Stimulated activated CD8-positive, alpha-beta memory T cell treated with anti-CD3 and anti-CD28 coated beads, Interleukin-7, amount 100 ng/mL, for 24 hours (primary cell): ENCODE measurements around the gene OR2AT4.
"Not testable (repeated sequence)": the region's sequence is repeated elsewhere in the genome, so short reads cannot be mapped to it uniquely, and the experiment has no call there.

Source experiments
- DNase-seq: peaks from one replicate; pipeline ENCODE4 v3.0.0-alpha.2; 2020; ENCODE audit warnings: low read depth

The OR2AT4 gene

GRCh38 chr11:75096456-75097172, at the start of gene OR2AT4:
TSS of gene OR2AT4 (minus strand) at chr11:75096876.
- DNase-seq, result no peak

DNA sequence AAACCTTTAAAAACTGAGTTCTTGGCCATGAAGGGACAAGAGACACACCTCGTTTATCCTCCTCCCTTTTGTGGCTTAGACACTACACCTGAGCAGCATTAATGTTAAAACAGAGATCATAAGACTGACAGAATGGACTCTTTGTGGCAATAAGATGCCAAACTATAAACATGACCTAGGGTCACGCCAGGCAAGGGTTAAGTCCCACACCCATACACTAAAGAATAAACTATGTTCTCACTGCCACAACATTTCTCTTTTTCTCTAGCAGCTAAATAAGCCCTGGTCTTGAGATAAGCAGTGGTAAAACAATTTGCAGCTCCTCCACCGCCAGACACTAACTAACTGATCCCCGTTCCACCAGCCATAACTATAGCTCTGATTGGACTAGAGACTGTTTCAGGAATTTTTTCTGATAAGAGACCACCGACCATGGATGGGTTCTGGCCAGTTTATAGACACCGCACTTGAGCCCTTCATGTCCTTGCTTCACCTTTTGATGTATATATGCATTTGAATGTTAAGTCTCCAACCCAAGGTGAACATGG, 49.4 kb upstream of the OR2AT4 start:
- no peak for DNase-seq

DNA sequence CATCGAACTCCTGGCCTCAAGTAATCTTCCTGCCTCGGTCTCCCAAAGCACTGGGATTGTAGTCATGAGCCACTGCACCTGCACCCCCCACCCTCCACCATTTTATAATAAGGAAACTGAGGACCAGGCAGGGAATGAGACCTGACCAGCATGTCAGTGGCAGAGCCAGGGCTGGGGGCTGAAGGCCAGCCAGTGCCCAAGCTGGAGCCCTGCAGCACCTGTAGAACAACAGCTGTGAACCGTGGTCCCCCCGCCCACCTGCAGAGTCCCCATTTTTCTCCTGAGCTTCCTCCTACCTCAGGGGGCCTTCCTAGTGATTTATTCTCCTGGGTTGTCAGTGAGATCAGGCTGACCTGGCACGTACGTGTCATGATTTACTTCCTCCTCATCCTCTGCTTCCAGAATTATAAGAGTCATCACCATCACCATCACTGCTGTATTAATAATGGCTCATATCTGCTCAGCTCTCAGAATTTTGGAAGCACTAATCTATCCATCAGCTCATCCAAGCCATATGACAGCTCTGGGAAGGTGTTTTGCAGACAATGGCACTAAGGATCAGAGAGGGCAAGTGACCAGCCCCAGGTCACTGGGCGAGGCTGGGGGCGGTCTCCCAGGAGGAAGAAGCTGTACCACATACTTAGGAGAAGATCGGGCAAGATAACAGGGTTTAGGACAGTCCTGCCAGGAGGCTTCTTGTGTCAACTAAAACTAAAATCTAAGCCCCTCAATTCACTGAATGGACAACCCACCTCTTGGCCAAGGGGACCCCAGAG, 48.7 kb upstream of the OR2AT4 start:
- no peak for DNase-seq

DNA sequence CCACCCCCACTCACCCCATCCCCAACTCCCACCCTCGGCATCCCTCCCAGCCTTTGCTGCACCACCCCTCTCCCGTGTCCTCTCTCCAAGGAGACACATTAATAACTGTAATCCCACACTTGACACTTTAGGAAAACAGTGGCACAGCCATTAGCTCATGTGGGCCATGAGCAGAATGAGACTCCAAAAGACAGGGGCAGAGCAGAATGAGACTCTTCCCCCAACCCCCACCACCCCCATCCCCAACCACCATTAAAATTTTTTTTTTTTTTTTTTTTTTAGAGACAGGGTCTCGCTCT, 48.0 kb upstream of the OR2AT4 start:
- DNase-seq, result no peak

GRCh38 chr11:75143420-75143731, 46.7 kb upstream of the OR2AT4 start:
- DNase-seq, result no peak

DNA sequence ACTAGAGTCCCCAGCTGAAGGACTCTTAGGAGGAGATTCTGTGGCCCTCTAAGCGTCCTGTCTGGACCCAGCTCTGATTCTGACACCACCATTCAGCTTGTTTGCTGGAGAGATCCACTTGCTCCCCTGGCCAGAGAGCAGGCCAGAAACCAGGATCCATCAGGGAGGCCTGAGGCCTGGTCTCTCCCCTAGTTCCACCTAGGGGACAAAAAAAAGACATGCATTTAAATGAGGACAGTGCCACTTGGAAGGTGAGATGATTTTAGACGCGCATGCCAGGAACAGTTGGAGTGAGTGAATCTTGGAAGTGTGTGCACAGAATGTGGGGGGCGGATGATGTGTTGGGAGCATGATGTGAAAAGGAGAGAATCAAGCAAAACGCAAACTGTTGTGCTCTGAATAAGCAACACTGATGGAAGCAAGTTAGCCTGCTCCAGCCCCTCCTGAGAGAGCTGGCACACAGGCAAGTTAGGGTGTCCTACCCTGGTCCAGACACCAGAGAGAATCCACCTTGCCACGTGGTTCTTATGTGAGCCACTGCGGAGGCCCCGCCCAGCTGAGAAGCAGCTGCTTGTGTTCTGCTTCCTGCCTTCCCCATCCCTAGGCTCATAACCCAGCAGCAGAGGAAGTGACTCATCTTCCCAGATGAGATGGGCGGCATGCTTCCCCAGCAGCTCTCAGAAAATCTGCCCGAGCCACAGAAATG, 46.2 kb upstream of the OR2AT4 start:
- DNase-seq, result peak; percentile 39

GRCh38 chr11:75141166-75141565, 44.5 kb upstream of the OR2AT4 start:
- no peak for DNase-seq

DNA sequence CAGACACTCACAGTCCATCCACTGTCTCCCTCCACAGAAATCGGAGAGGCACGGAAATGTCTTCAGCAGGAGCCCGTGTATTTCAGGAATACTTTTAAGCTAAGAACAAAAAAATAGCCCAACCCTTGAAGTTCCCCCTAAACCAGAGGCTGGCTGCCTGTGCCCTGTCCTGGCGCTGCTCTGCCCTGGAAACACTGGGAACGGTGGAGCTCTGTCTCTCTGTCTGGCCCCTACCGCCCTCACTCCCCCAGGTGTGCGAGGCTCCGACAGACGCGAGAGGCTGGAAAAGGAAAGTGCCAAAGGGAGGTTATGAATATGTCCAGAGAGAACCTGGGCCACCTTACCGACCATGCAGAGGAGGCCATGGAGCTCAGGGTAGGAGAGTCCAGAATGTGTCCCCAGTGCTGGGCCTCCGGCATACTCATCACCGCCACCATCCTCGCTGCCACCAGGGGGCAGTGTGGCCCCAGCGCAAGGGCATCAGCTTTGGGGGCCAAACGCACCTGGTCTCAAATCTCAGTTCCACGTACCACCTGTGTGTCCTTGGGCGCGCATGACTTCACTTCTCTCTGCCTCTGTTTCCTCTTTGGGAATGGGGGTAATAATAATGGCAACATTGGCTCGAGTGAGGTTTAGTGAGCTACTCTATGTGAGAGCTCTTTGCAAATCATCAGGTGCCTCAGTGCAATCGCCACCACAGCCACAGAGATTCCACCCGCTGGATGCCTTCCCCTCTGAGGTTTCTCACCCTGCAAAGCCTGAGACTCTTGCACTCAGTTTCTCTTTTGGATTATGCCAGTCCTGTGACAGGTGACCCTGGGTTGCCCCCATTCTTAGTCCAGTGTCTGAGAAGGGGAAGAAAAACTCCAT, 43.8 kb upstream of the OR2AT4 start:
- DNase-seq, result peak; percentile 63

GRCh38 chr11:75135651-75136050, 39.0 kb upstream of the OR2AT4 start:
- no peak for DNase-seq

DNA sequence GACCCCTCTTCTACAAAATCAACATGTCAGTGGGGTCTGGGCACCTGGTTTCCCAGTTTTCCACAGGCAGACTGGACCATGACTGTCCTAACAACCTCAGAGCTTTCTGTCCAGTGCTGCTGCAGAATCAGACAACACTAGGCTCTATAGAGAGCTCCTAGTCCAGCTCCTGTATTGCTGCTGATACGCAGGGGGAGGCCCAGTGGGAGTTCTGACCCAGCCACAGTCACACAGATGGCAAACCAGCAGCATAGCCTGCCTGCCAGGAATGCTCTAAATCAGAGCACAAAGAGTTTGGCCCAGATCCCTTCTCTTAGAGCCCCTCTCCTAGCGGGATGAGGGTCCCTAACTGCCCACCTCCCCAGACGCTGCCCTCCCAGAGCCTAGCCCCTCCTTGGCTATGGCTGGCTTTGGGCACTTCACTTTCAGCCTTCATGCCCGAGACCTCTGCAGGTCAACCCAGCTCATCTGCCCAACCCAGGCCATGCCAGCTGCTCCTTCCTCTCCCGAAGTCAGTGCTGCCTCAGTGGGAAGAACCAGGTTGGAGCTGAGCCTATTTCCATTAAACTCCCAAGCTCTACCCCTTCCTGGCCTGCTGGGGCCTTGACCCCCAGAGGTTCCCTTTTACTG, 38.5 kb upstream of the OR2AT4 start:
- DNase-seq, result no peak

DNA sequence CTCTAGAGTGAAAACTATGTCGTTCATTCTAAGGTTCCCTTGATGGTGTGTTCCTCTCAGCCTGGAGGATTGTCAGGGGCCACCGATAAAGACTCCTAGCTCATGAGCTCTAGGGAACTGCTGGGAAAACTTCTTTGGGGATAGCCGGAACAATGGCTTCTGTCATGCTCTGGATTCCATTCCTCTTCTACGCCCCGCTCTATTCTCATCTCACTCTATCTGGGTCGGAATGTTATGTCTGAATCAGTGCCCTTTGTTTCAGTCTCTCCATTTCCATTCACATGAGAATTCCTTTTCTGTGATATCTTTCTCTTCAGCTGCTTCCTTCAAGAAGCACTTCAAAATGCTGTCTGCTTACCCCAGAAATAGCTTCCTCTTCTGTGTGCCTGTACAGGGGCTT, 37.3 kb upstream of the OR2AT4 start:
- DNase-seq, result no peak

- no peak for DNase-seq
Measured at GRCh38 chr11:75132080-75132479, 35.4 kb upstream of the OR2AT4 start.

DNA sequence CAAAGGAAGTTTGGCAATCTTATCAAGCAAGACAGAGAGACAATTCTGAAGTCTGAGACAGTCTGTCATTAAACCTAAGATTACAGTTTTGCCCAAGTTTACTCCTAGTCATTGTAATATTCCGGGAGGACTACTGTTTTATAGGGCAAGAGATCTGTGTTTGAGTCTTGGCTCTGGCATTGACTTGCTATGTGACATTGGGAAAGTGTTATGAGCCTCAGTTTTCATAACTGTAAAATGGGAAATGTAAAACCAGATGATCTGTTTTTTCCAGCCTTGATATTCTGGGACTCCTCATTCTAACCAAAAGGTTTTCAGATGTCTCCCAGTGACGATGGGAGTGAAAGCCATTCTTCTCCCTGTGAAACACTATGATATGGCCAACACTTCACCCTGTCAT, 29.9 kb upstream of the OR2AT4 start:
- no peak for DNase-seq

DNA sequence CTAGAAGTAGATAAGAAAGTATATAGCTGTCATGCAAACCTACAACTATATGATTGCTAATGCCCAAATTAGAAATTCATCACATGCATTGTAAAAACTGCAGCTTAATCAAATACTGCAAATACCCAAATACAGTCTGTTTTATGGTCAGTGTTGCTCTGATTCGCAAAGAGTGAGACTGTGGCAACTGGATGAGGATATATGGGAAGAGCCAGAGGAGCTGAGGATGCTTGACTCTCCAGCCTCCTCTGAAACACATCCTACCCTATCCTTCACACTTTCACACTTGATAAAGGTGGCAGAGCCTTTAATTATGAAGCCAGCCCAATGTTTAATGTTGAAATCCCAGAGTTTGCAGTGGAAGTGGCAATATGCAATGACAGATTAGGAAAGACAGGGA, 21.9 kb upstream of the OR2AT4 start:
- DNase-seq, result no peak

DNA sequence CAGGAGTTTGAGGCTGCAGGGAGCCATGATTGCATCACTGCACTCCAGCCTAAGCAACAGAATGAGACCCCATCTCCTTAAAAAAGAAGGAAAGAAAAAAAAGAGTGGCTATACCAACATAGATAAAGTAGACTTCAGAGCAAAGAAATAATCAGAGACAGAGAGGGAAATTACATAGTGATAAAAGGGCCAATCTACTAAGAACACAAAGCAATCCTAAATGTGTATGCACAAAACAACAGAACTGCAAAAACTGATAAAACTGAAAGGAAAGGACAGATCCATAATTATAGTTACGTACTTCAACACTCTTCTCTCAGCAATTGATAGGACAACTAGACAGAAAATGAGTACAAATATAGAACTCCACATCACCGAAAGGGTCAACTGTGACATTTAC, 17.8 kb upstream of the OR2AT4 start:
- no peak for DNase-seq

DNA sequence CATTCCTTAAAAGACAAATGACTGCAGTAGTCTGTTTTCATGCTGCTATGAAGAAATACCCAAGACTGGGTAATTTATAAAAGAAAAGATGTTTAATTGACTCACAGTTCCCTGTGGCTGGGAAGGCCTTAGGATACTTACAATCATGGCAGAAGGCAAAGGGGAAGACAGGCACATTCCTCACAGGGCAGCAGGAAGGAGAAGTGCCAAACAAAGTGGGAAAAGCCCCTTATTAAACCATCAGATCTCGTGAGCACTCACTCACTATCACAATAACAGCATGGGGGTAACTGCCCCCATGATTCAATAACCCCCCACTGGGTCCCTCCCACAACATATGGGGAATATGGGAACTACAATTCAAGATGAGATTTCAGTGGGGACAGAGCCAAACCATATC, 16.4 kb upstream of the OR2AT4 start:
- DNase-seq, result no peak

DNA sequence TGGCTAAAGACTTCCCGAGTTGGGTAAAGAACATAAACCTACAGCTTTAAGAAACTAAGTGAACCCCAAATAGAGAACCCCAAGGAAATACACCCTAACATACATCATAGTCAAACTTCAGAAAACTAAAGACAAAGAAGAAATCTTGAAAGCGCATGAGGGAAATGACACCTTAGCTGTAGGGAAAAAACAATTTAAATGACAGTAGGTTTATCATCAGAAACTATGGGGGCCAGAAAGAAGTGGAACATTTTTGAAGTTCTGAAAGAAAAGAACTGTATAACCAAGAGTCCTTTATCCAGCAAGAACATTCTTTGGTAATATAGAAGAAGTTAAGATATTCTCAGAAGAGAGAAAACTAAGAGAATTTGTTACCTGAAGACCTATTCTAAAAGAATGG, 15.5 kb upstream of the OR2AT4 start:
- no peak for DNase-seq

GRCh38 chr11:75107187-75107586, 10.5 kb upstream of the OR2AT4 start:
- DNase-seq, result no peak

GRCh38 chr11:75105967-75106681, 9.4 kb upstream of the OR2AT4 start:
- not testable (repeated sequence) for DNase-seq

GRCh38 chr11:75105462-75105925, 8.8 kb upstream of the OR2AT4 start:
- no peak for DNase-seq
